GM12878 (cell line): ENCODE results near the gene TNKS1BP1. TPM values are rescaled to one million over a fixed set of nuclear protein-coding genes. Genes with fewer than 3 reads are reported as not detected.

ENCODE experiments used
- ATAC-seq: fragments of 200-7000 bp; cut with Tn5 transposase; 3 replicates; pipeline ENCODE4 v1.9.1; 2020; ENCODE audit warnings: mild to moderate bottlenecking, moderate library complexity
- BruUV-seq: library from RNA; stranded (reverse); fragments of 400-500 nt; replicated peaks from 2 replicates; lab custom pipeline; 2021; lab: Mats Ljungman, UMichigan
- CTCF ChIA-PET: fragments of 300-600 bp; sonication (Branson Sonifier 250); formaldehyde crosslinking; extraction: SDS; loops from one replicate; lab custom pipeline; 2021; ENCODE audit warnings: inconsistent platforms; lab: Yijun Ruan, JAX
- POLR2A ChIA-PET: fragments of 350-600 bp; formaldehyde crosslinking; extraction: SDS; loops from one replicate; lab custom pipeline; 2021; ENCODE audit warnings: inconsistent platforms; lab: Charles Lee
- RAD21 ChIA-PET: fragments of 300-600 bp; sonication (Branson Sonifier 250); formaldehyde crosslinking; loops from one replicate; lab custom pipeline; 2023; ENCODE audit warnings: antibody characterized with exemption; ENCODE audit not compliant: unreplicated experiment; lab: Charles Lee
- SMC1A ChIA-PET: fragments of 300-600 bp; sonication (Branson Sonifier 250); formaldehyde crosslinking; loops from one replicate; lab custom pipeline; 2023; ENCODE audit not compliant: unreplicated experiment, uncharacterized antibody; lab: Charles Lee
- DNase-seq: peaks from one replicate; pipeline ENCODE4 v3.0.0-alpha.2; 2011; ENCODE audit warnings: low read depth, low spot score
- FAIRE-seq: peaks from 3 replicates; lab custom pipeline; 2011; peaks lifted over from hg19 to GRCh38; lab: Jason Lieb, UNC
- H2AFZ ChIP-seq: 2 replicates; pipeline ENCODE4 v1.6.0; 2011; ENCODE audit warnings: low read depth, low read length, control low read depth; ENCODE audit not compliant: control insufficient read depth
- H3K27ac ChIP-seq: 2 replicates; pipeline ENCODE4 v1.5.1; 2011; ENCODE audit warnings: control low read depth; ENCODE audit not compliant: control insufficient read depth, insufficient read depth
- H3K27me3 ChIP-seq, 2 experiments: replicated peaks in 1 of 2; 2 replicates each; pipeline versions ENCODE4 v1.6.0 to v1.6.1; 2011; ENCODE audit warnings: low read length in 1 of 2; ENCODE audit not compliant: control insufficient read depth in 2 of 2, insufficient read depth in 2 of 2
- H3K36me3 ChIP-seq, 2 experiments: 2 replicates each; pipeline ENCODE4 v1.5.1; 2011; ENCODE audit warnings: low read length in 1 of 2; ENCODE audit not compliant: control insufficient read depth in 2 of 2, insufficient read depth in 2 of 2
- H3K4me1 ChIP-seq: 2 replicates; pipeline ENCODE4 v1.6.1; 2011; ENCODE audit warnings: mild to moderate bottlenecking, low read length, moderate library complexity, mixed read lengths; ENCODE audit not compliant: control insufficient read depth, insufficient read depth
- H3K4me2 ChIP-seq: 2 replicates; pipeline ENCODE4 v1.6.0; 2011; ENCODE audit warnings: control low read depth; ENCODE audit not compliant: control insufficient read depth, insufficient read depth
- H3K4me3 ChIP-seq: fragments of 200-600 bp; sonication (generic); 2 replicates; pipeline ENCODE4 v1.5.1; 2016
- H3K79me2 ChIP-seq: 2 replicates; pipeline ENCODE4 v1.6.0; 2011; ENCODE audit warnings: low read length; ENCODE audit not compliant: control insufficient read depth, insufficient read depth
- H3K9ac ChIP-seq: 2 replicates; pipeline ENCODE4 v1.8.0; 2011; ENCODE audit warnings: low read length, control low read depth, mixed read lengths; ENCODE audit not compliant: control insufficient read depth, insufficient read depth
- H3K9me3 ChIP-seq: replicated peaks from 3 replicates; pipeline ENCODE4 v1.5.1; 2011; ENCODE audit warnings: mild to moderate bottlenecking, low read length; ENCODE audit not compliant: control insufficient read depth, insufficient read depth
- H4K20me1 ChIP-seq: 2 replicates; pipeline ENCODE4 v1.6.0; 2011; ENCODE audit not compliant: control insufficient read depth, insufficient read depth
- CHD1 ChIP-seq: IDR thresholded peaks from 2 replicates; pipeline ENCODE4 v1.6.1; 2012; ENCODE audit warnings: low read depth, low read length, improper control_type of control experiment
- EGR1 ChIP-seq, 2 experiments: IDR thresholded peaks; 1 replicate in 1 of 2; 2 replicates in 1 of 2; pipeline ENCODE4 v1.6.1; 2011 to 2012; ENCODE audit warnings: low read depth in 2 of 2, low read length in 2 of 2, borderline replicate concordance in 1 of 2, mild to moderate bottlenecking in 1 of 2, moderate library complexity in 1 of 2
- NFXL1 ChIP-seq: fragments of 450-650 bp; IDR thresholded peaks from 2 replicates; pipeline ENCODE4 v1.6.1; 2017; ENCODE audit warnings: antibody characterized with exemption, mild to moderate bottlenecking, borderline replicate concordance
- WRNIP1 ChIP-seq: IDR thresholded peaks from 2 replicates; pipeline ENCODE4 v1.6.1; 2011; ENCODE audit warnings: low read depth, low read length, improper control_type of control experiment, borderline replicate concordance
- WGBS: methylation state at CpG from one replicate; pipeline ENCODE4 v1.1.6; 2016; ENCODE audit warnings: low lambda C conversion rate; ENCODE audit not compliant: insufficient replicate concordance, insufficient coverage; ENCODE audit errors: missing lambda C conversion rate; 5-methylcytosine and 5-hydroxymethylcytosine counted together
- in situ Hi-C: fragments of 300-500 bp; cut with MboI; formaldehyde crosslinking; loops from 9 replicates; pipeline ENCODE4 v1.14.3; 2018; ENCODE audit warnings: mixed read lengths
- intact Hi-C: fragments of 100-400 bp; cut with micrococcal nuclease; formaldehyde crosslinking; loops from one replicate; pipeline ENCODE4 v1.14.2; 2022; ENCODE audit not compliant: unreplicated experiment
- polyA plus RNA-seq, 11 experiments: library from polyadenylated mRNA; depleted of rRNA in 4 of 11; unstranded in 6 of 11; stranded (reverse) in 5 of 11; fragments of >200 nt; fragmentation: Nextera tagmentation in 4 of 11; fragmentation: Illumina TruSeq in 1 of 11; extraction: Ambion mirVana in 4 of 11; extraction: Trizol in 1 of 11; gene quantifications; 1 replicate in 1 of 11; 2 replicates in 10 of 11; pipeline versions ENCODE4 v1.2.1 to v1.2.3, GENCODE V29; 2011 to 2016; ENCODE audit warnings: inconsistent platforms in 2 of 11, missing spikeins in 2 of 11, low read depth in 1 of 11
- total RNA-seq, 4 experiments: library from RNA; depleted of rRNA in 3 of 4; stranded (reverse); fragments of >200 nt in 3 of 4; fragmentation: Illumina TruSeq in 1 of 4; extraction: Trizol in 1 of 4; gene quantifications; 2 replicates each; pipeline versions ENCODE4 v1.2.1 to v1.2.3, GENCODE V29; 2013 to 2021
- TF ChIP-seq, protein P1 (sequence below): fragments of 450-650 bp; IDR thresholded peaks from 2 replicates; pipeline ENCODE4 v1.6.1; 2017; ENCODE audit warnings: borderline replicate concordance
- TF ChIP-seq, protein P2 (sequence below): fragments of 450-650 bp; IDR thresholded peaks from 2 replicates; pipeline ENCODE4 v1.6.1; 2016; ENCODE audit warnings: mild to moderate bottlenecking, moderate library complexity, borderline replicate concordance
- TF ChIP-seq, protein P3 (sequence below): fragments of 450-650 bp; IDR thresholded peaks from 2 replicates; pipeline ENCODE4 v1.6.1; 2017; ENCODE audit warnings: mild to moderate bottlenecking

The TNKS1BP1 gene
- total and polyA plus RNA-seq, 10 of the 15 experiments (the other 5 are each of a cell fraction or from before 2014, with no cell fraction given), result 0.26 to 15.8 (median 4.3) TPM

DNA sequence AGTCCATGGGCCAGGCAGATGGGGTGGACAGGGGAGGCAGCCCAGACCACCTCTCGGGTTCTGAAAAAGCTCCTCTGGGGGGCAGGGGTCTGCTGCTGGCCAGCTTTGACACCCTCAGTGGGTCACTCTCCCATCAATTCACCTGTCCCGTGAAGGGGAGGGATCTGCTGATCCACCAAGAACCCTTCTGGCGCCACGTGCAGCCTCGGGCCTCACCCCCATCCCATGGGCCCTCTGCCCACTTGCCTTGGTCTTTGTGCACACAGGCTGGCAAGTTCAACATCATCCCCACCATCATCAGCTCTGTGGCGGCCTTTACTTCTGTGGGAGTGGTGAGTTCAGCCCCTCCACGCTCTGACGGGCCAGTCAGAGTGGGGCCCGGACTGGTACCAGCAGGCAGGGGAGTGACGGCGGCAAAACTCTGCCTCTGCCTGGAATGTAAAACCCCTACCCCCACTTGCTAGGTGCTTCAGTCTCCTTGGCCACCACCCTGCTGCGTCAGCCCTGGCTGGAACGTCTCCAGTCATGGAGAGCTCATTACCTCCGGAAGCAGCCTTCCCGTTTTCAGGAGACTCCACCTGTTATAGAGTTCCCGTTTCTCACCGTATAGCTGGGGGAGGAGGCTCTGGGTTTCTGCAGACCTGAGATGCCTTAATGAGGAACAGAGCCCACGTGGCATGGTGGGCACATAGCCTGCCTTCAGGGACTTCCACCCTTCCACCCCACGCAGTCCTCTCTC, 43.5 kb upstream of the TNKS1BP1 start:
- BruUV-seq, result no TSS peak
- in situ Hi-C loops (no loop called here), intact Hi-C loops (no loop called here)
- Histone ChIP-seq H3K9ac (no peak overlapping the region), H3K36me3 (no peaks in the 10 kb centered on the region), H3K4me2 (no peak overlapping the region), H4K20me1 (no peaks in the 10 kb centered on the region), H3K79me2 (no peaks in the 10 kb centered on the region), H3K27me3 (no peaks in the 10 kb centered on the region; a peak in 1 of 4 replicates), H3K9me3 (no peaks in the 10 kb centered on the region), H3K4me1 (no peaks in the 10 kb centered on the region), H2AFZ (no peak overlapping the region), H3K4me3 (no peak overlapping the region), H3K27ac (no peak overlapping the region)
- ChIA-PET SMC1A (no interaction called here), RAD21 (no interaction called here), CTCF (interaction anchor here (1.1 kb wide), 1 partner anchor 72 kb away, joined by 3 read pairs; no protein-coding TSS in a partner anchor), POLR2A (no interaction called here)
- WGBS, result 34% methylated on average over 19 of the region's 19 CpGs
- FAIRE-seq (no peak), DNase-seq (no peak), ATAC-seq (no peak)
- TF ChIP-seq NFXL1 (no peak), WRNIP1 (no peak), CHD1 (no peak), EGR1 (IDR thresholded peaks at IDR 0.05; ENCODE audit: borderline replicate concordance in 1 of 2, low read depth in 2 of 2, low read length in 2 of 2) (no peak)
- TF ChIP-seq, protein P1, sequence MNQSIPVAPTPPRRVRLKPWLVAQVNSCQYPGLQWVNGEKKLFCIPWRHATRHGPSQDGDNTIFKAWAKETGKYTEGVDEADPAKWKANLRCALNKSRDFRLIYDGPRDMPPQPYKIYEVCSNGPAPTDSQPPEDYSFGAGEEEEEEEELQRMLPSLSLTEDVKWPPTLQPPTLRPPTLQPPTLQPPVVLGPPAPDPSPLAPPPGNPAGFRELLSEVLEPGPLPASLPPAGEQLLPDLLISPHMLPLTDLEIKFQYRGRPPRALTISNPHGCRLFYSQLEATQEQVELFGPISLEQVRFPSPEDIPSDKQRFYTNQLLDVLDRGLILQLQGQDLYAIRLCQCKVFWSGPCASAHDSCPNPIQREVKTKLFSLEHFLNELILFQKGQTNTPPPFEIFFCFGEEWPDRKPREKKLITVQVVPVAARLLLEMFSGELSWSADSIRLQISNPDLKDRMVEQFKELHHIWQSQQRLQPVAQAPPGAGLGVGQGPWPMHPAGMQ, result no peak
- TF ChIP-seq, protein P2, sequence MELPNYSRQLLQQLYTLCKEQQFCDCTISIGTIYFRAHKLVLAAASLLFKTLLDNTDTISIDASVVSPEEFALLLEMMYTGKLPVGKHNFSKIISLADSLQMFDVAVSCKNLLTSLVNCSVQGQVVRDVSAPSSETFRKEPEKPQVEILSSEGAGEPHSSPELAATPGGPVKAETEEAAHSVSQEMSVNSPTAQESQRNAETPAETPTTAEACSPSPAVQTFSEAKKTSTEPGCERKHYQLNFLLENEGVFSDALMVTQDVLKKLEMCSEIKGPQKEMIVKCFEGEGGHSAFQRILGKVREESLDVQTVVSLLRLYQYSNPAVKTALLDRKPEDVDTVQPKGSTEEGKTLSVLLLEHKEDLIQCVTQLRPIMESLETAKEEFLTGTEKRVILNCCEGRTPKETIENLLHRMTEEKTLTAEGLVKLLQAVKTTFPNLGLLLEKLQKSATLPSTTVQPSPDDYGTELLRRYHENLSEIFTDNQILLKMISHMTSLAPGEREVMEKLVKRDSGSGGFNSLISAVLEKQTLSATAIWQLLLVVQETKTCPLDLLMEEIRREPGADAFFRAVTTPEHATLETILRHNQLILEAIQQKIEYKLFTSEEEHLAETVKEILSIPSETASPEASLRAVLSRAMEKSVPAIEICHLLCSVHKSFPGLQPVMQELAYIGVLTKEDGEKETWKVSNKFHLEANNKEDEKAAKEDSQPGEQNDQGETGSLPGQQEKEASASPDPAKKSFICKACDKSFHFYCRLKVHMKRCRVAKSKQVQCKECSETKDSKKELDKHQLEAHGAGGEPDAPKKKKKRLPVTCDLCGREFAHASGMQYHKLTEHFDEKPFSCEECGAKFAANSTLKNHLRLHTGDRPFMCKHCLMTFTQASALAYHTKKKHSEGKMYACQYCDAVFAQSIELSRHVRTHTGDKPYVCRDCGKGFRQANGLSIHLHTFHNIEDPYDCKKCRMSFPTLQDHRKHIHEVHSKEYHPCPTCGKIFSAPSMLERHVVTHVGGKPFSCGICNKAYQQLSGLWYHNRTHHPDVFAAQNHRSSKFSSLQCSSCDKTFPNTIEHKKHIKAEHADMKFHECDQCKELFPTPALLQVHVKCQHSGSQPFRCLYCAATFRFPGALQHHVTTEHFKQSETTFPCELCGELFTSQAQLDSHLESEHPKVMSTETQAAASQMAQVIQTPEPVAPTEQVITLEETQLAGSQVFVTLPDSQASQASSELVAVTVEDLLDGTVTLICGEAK, result no peak
- TF ChIP-seq, protein P3, sequence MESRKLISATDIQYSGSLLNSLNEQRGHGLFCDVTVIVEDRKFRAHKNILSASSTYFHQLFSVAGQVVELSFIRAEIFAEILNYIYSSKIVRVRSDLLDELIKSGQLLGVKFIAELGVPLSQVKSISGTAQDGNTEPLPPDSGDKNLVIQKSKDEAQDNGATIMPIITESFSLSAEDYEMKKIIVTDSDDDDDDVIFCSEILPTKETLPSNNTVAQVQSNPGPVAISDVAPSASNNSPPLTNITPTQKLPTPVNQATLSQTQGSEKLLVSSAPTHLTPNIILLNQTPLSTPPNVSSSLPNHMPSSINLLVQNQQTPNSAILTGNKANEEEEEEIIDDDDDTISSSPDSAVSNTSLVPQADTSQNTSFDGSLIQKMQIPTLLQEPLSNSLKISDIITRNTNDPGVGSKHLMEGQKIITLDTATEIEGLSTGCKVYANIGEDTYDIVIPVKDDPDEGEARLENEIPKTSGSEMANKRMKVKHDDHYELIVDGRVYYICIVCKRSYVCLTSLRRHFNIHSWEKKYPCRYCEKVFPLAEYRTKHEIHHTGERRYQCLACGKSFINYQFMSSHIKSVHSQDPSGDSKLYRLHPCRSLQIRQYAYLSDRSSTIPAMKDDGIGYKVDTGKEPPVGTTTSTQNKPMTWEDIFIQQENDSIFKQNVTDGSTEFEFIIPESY, result no peak
